Ectodermal cell (in vitro differentiated cells): ENCODE measurements around the gene ZDHHC8.

Experiments used
- H3K27ac ChIP-seq: 2 replicates; pipeline ENCODE4 v1.7.0; 2013; ENCODE audit warnings: mild to moderate bottlenecking, low read depth, low read length; ENCODE audit not compliant: insufficient read depth, poor library complexity, severe bottlenecking
- H3K27me3 ChIP-seq: 2 replicates; pipeline ENCODE4 v1.7.0; 2013; ENCODE audit warnings: mild to moderate bottlenecking, low read length; ENCODE audit not compliant: insufficient read depth, control insufficient read depth, poor library complexity, severe bottlenecking
- H3K36me3 ChIP-seq: one replicate; pipeline ENCODE4 v1.7.0; 2013; ENCODE audit warnings: low read length; ENCODE audit not compliant: control insufficient read depth, insufficient read depth
- H3K4me1 ChIP-seq: one replicate; pipeline ENCODE4 v1.7.0; 2013; ENCODE audit warnings: low read length; ENCODE audit not compliant: control insufficient read depth, insufficient read depth
- H3K4me3 ChIP-seq: 2 replicates; pipeline ENCODE4 v1.7.0; 2013; ENCODE audit warnings: low read depth, low read length, control low read depth; ENCODE audit not compliant: insufficient read depth
- H3K9me3 ChIP-seq: 2 replicates; pipeline ENCODE4 v1.7.0; 2013; ENCODE audit warnings: mild to moderate bottlenecking, low read length, moderate library complexity; ENCODE audit not compliant: control insufficient read depth
- WGBS, 2 experiments: methylation state at CpG; one replicate each; pipeline ENCODE4 v1.1.7; 2013; ENCODE audit warnings: missing lambda C conversion rate in 2 of 2; 5-methylcytosine and 5-hydroxymethylcytosine counted together

The ZDHHC8 gene

DNA sequence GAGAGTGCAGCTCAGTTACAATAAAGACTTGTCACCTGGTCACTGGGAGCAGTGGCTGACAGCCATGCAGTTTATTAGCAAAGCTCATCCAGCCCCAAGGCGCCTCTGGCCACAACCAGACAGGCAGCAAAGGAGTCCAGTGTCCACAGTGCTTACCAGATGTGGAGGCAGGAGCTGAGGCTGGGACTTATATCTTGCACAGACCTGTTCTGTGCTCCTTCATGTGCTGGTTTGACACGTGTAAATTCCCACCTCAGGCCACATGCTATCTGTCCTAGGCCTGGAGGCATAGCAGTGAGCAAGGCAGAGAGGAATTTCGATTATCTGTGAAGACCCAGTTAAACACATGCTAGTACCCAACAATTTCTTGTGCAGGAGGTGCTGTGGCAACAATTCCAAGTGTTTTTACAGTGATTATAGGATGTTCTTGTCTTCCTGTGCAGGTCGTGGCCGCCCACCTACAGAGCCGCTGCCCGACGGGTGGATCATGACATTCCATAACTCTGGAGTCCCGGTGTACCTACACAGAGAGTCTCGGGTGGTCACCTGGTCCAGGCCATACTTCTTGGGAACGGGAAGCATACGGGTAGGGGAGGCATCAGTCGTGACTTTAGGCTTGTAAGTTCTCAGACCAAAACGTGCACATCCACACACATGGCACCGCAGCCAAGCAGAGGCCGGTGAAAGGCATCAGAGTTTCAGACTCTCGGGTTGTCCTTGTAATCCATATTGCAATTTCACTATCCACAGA, 42.2 kb upstream of the ZDHHC8 start:
- H3K36me3 ChIP-seq, result peaks cover 82% of the 10 kb centered on the region
- WGBS, 2 experiments, result 95 to 97% methylated on average over 17 of the region's 17 CpGs

DNA sequence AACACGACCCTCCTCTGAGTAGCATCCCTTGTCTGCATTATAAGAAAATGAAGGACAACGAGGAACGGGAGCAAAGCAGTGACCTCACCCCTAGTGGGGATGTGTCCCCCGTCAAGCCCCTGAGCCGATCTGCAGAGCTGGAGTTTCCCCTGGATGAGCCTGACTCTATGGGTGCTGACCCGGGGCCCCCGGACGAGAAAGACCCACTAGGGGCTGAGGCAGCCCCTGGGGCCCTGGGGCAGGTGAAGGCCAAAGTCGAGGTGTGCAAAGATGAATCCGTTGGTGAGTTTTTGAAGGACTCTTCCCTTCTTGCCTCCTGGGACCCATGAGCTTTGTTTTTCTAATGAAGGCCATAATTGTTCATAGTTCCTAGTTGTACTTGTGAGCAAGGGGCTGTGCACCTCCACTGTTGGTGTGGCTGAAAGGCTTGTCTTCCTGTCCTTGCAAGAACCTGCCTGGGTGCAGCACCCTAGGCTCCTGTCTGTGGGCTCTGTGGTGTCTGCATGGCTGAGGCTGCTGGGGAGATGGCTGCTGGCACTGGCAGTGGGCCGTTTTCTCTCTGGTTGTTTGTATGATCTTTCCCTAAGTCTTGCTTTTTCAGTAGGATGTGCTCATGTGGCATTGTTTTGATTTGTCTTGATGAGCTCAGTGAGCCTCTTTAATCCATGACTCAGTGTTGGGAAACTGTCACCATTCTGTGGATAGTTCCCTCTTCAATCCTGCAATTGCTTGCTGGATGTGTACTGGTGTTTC, 41.5 kb upstream of the ZDHHC8 start:
- 95 to 96% methylated on average over 11 of the region's 11 CpGs for WGBS, 2 experiments
- Histone ChIP-seq H3K27ac (no peak overlapping the region), H3K27me3 (no peaks in the 10 kb centered on the region), H3K9me3 (no peaks in the 10 kb centered on the region), H3K4me1 (no peaks in the 10 kb centered on the region), H3K36me3 (peaks cover 88% of the 10 kb centered on the region), H3K4me3 (no peak overlapping the region)

More for the DNA sequence above, 42.2 kb upstream of the ZDHHC8 start:
- H3K4me1 ChIP-seq, result peaks cover 4% of the 10 kb centered on the region
- no peaks in the 10 kb centered on the region for H3K27me3 ChIP-seq
- H3K9me3 ChIP-seq, result no peaks in the 10 kb centered on the region
- no peak overlapping the region for H3K4me3 ChIP-seq
- H3K27ac ChIP-seq, result no peak overlapping the region

DNA sequence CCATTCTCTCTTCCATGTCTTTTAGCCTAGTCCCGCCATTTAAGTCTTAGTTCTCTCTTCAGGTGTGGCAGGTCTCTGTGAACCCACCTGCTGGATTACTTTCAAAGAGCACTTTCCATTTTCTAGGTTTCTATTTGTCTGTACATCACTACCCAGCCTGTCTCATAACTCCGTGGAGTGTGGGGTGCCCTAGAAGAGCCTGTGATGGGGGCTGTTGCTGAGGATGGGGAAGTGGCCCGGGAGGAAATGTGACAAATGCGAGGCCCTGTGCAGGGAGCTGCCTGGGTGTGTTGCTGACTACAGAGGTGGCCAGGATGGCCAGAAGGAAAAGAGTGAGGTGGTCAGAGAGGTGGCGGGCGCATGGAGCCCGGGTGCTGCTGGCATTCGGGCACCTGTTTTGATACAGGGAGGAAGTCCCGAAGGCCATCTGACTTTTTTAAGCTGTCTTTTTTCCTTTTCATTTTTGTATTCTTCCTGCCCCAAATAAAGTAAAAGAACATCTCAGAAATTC, 40.8 kb upstream of the ZDHHC8 start:
- Histone ChIP-seq H3K36me3 (peaks cover 94% of the 10 kb centered on the region), H3K4me3 (no peak overlapping the region), H3K4me1 (no peaks in the 10 kb centered on the region), H3K27me3 (no peaks in the 10 kb centered on the region), H3K27ac (no peak overlapping the region), H3K9me3 (no peaks in the 10 kb centered on the region)
- 93 to 97% methylated on average over 9 of the region's 9 CpGs for WGBS, 2 experiments

DNA sequence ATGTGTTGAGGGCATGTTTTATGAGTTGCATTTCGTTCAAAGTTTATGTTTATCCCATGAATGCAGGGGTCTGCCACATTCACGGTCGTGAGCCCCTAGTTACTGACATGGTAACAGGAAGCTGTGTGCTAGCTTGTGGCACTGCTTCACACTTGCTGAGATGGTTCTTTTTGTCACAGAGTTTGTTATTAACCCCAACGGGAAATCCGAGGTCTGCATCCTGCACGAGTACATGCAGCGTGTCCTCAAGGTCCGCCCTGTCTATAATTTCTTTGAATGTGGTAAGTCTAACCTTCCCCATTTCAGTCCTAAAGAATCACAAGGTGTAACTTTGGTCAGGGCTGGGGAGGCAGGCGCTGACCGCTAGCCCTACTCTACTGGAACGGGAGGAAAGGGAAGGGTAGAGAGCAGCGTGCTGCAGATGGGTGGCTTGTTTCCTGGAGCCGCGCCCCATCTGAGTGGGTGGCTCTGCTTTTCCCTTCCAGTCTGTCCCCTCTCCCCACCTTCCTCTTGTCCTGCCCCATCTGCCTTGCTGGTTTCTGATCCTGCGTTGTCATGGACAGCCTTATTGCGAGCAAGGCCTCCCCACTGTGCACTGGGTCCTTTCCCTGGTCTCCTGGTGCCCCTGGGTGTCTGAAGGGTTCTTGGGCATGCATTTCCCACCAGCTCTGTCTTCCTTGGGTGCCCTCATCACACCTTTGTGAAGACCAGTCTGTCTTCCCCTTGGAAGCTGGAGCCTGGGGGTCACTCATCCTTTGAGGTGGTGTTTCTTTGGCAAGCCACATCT, 39.7 kb upstream of the ZDHHC8 start:
- Histone ChIP-seq H3K27ac (no peak overlapping the region), H3K36me3 (peaks cover 96% of the 10 kb centered on the region), H3K4me3 (no peak overlapping the region), H3K9me3 (no peaks in the 10 kb centered on the region), H3K27me3 (no peaks in the 10 kb centered on the region), H3K4me1 (no peaks in the 10 kb centered on the region)
- WGBS, 2 experiments, result 98% methylated on average over 16 of the region's 16 CpGs

DNA sequence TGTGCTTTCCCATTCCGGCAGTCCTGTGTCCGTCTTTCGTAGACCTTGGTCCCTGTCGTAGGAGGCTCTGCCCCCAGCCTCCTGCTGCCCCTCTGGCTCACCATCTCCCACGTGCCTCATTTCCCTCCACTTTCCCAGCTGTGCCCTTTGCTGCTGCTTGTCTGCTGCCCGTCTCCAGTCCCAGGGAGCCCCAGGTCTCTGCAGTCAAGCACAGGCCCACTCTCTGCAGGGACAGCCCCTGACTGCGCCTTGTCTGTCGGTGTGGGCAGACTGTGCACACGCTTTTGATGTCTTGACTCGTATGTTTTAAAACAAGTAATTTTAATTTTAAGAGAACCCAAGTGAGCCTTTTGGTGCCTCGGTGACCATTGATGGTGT, 39.1 kb upstream of the ZDHHC8 start:
- Histone ChIP-seq H3K36me3 (peaks cover 95% of the 10 kb centered on the region), H3K27me3 (no peaks in the 10 kb centered on the region), H3K27ac (no peak overlapping the region), H3K4me1 (no peaks in the 10 kb centered on the region), H3K4me3 (no peak overlapping the region), H3K9me3 (no peaks in the 10 kb centered on the region)
- 94 to 96% methylated on average over 11 of the region's 11 CpGs for WGBS, 2 experiments

DNA sequence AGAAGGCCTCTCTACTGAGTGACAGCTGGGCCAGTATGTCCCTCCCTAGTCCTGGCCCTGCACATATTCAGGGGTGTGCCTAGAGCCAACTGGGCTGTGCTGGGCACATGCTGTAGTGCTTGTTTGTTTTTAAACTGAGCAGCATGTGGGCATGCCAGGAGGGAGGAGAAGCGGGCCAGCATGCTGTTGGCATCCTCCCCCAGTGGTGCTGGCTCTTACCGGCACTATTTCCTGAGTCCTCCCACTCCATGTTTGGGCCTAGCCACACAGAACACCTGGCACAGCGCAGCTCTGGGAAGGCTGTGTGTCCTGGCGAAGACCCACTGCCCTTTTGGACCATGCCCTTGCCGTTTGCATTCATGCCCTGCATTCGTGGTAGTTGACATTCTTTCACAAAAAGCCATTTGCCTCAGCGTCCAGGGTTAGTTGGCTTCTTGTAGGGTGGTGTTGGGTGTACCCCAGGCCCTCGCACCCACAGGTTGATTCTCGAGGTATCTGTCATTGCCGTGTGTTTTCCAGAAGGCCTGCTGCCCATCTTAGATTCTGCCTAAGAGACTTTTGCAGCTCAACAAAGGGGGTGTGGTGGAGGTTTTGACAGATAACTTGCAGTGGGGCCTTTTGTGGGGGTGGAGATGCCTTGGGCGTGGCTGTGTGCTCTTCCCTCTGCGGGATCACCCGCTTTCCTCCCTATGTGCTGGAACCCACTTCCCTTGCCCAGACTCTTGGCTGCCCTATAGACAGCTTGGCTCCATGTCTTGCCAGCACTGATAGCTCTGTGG, 38.0 kb upstream of the ZDHHC8 start:
- Histone ChIP-seq H3K36me3 (peaks cover 89% of the 10 kb centered on the region), H3K4me1 (no peaks in the 10 kb centered on the region), H3K27ac (no peak overlapping the region), H3K9me3 (no peaks in the 10 kb centered on the region), H3K4me3 (no peak overlapping the region), H3K27me3 (no peaks in the 10 kb centered on the region)
- WGBS, 2 experiments, result 94 to 96% methylated on average over 13 of the region's 13 CpGs

DNA sequence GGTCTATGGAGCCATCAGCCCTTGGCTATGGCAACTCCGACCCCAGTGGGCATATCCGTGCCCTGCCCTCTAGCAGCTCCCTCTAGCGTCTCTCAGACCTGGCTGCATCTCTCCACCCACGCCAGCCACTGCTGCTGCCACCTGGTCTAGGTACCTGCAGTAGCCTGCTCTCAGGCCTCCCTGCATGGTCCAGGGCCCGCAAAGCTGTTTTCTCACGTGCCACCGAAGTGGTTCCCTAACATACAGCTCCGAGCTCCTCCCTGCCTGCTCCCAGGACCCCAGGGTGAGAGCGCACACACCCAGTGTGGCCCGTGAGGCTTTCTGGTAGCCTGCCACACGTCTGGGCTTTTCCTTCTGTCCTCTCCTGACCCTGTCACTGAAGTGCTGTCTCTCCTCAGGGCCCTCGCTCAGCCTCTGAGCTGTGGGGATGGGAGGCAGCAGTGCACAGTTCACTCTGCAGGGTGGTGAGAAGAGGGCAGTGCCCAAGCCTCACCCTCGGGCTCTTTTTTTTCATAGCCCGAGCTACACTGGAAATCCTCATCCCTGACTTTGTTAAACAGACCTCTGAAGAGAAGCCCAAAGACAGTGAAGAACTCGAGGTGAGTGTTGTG, 37.3 kb upstream of the ZDHHC8 start:
- H3K4me3 ChIP-seq, result no peak overlapping the region
- no peaks in the 10 kb centered on the region for H3K27me3 ChIP-seq
- no peak overlapping the region for H3K27ac ChIP-seq
- H3K4me1 ChIP-seq, result no peaks in the 10 kb centered on the region
- H3K36me3 ChIP-seq, result peaks cover 89% of the 10 kb centered on the region
- WGBS, 2 experiments, result 94 to 95% methylated on average over 15 of the region's 15 CpGs
- H3K9me3 ChIP-seq, result no peaks in the 10 kb centered on the region

DNA sequence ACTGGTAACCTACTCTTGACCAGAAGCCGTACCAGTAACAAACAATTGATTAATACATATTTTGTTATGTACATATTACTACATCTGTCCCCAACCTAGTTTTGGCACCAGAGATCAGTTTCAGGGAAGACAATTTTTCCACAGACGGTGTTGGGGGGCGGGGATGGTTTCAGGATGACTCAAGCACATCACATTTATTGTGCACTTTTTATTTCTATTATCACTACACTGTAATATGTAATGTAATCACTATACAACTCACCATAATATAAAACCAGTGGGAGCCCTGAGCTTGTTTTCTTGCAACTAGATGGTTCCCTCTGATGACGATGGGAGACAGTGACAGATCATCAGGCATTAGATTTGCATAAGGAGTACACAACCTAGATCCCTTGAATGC, 36.1 kb upstream of the ZDHHC8 start:
- Histone ChIP-seq H3K4me3 (no peak overlapping the region), H3K27ac (no peak overlapping the region), H3K9me3 (no peaks in the 10 kb centered on the region), H3K27me3 (no peaks in the 10 kb centered on the region), H3K4me1 (no peaks in the 10 kb centered on the region), H3K36me3 (peaks cover 88% of the 10 kb centered on the region)
- 87 to 100% methylated on average over 3 to 4 of the region's 4 CpGs for WGBS, 2 experiments

DNA sequence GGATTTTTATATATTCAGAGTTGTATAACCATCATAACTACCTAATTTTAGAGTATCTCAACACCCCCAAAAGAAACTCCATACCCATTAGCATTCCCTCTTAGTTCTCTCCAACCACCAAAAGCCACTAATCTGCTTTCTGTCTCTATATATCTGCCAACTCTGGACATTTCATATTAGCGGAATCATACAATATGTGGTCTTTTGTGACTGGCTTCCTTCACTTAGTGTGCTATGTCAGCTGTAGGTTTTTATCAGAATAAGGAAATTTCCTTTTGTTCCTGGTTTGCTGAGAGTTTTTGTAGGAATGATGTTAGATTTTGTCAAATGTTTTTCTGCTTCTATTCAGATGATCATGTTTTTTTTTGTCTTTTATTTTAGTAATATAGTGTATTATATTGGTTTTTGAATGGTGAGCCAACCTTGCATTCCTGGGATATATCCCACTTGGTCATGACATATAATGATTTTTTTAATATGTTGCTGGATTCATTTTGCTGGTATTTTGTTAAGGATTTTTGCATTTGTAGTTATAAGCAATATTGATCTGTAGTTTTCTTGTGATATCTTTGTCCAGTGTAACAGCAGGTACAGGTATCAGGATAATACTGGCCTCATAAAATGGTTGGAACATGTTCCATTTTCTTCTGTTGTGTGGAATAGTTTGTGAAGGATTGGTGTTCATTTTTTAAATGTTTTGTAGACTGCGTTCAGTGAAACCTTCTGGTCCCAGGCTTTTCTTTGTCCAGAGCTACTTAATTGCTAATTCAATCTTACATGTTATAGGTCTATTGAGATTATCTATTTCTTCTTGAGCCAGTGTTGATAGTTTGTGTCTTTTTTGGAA, 34.8 kb upstream of the ZDHHC8 start:
- Histone ChIP-seq H3K9me3 (no peaks in the 10 kb centered on the region), H3K36me3 (peaks cover 81% of the 10 kb centered on the region), H3K27me3 (no peaks in the 10 kb centered on the region), H3K4me1 (no peaks in the 10 kb centered on the region), H3K4me3 (no peak overlapping the region), H3K27ac (no peak overlapping the region)
- 90 to 100% methylated on average over 2 of the region's 2 CpGs for WGBS, 2 experiments
